Hair follicular keratinocyte (primary cell): Measurements from ENCODE around the gene PPM1B. TPM values are rescaled to one million over a fixed set of nuclear protein-coding genes. Genes with fewer than 3 reads are reported as not detected.

ENCODE experiments used
- total RNA-seq: library from RNA; depleted of rRNA; stranded (reverse); fragments of >200 nt; gene quantifications from 2 replicates; pipeline ENCODE4 v1.2.3, GENCODE V29; 2015

Gene PPM1B
- total RNA-seq = 8.4 and 10.0 TPM in 2 replicates

GRCh38 chr2:44168681-44169154 lies at the start of gene PPM1B:
Gene PPM1B (plus strand): TSS chr2:44168875. CDS start chr2:44201200, 32,325 bp downstream.

Other genes with a start within 250 kb of the PPM1B start
- gene LRPPRC, start 172.9 kb upstream of the PPM1B start, total RNA-seq = 41.7 and 43.9 TPM in 2 replicates
- gene SLC3A1, start 106.6 kb downstream of the PPM1B start, total RNA-seq = not detected in 2 replicates
- 14.1 and 21.6 TPM in 2 replicates for gene PREPL, start 192.6 kb downstream of the PPM1B start, total RNA-seq
- 5.0 and 6.8 TPM in 2 replicates for gene CAMKMT, start 193.1 kb downstream of the PPM1B start, total RNA-seq